ENCODE results near the gene TBC1D3I.
"Not testable (repeated sequence)": the region's sequence is repeated elsewhere in the genome, so short reads cannot be mapped to it uniquely, and the experiment has no call there.

Gene TBC1D3I

DNA sequence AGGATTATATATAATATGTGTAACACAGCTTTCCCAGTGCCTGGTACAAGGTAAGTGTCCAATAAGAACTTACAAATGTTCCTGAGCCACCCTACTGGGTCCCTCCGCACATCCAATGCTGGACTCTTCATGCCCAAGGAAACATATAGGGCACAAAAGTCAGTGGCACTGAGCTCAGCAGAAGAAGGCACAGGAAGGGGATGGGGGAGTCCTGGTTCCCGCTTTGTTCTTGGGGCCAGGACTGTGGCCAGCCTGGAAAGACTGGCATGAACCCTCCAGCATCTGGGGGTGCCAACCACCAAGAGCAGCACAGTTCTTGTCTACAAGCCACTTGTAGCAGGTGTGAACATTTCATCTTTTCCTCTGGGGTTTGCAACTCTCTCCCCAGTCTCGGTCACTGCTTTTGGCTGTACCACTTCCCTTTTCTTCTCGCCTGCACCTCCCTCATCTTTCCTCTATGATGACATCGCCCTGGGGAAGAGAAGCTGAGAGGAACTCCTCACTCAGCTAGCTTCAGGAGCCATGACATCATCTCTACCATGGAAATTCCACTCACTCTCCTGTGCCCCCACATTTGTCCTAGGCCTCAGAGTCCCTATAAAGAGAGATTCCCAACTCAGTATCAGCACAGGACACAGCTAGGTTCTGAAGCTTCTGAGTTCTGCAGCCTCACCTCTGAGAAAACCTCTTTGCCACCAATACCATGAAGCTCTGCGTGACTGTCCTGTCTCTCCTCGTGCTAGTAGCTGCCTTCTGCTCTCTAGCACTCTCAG lies 53.7 kb downstream of the TBC1D3I start, which contains the start of gene CCL4L2:
CCL4L2 (plus strand) TSS at position 625 of the 773 bp plus-strand sequence.
- not testable (repeated sequence) for ATAC-seq (ENCODE audit: low read depth); H3K27me3 ChIP-seq (ENCODE audit: insufficient read depth, poor library complexity, severe bottlenecking); H3K4me3 ChIP-seq (ENCODE audit: severe bottlenecking); H3K27ac ChIP-seq (ENCODE audit: poor library complexity, severe bottlenecking); H3K4me1 ChIP-seq (ENCODE audit: insufficient read depth, poor library complexity, severe bottlenecking); H3K9me3 ChIP-seq (ENCODE audit: severe bottlenecking); H3K36me3 ChIP-seq (ENCODE audit: low read depth); DNase-seq (ENCODE audit: low spot score)

GRCh38 chr17:36209575-36209974 lies 54.8 kb downstream of the TBC1D3I start:
- Histone ChIP-seq H3K4me3 (ENCODE audit: severe bottlenecking) (no peak overlapping the region), H3K9me3 (ENCODE audit: severe bottlenecking) (no peaks in the 10 kb centered on the region), H3K4me1 (ENCODE audit: insufficient read depth, poor library complexity, severe bottlenecking) (no peaks in the 10 kb centered on the region), H3K36me3 (ENCODE audit: low read depth) (no peaks in the 10 kb centered on the region), H3K27ac (ENCODE audit: poor library complexity, severe bottlenecking) (no peak overlapping the region), H3K27me3 (ENCODE audit: insufficient read depth, poor library complexity, severe bottlenecking) (no peaks in the 10 kb centered on the region)
- DNase-seq (ENCODE audit: low spot score) = no peak
- no peak for ATAC-seq (ENCODE audit: low read depth)
- TF ChIP-seq, protein P1, sequence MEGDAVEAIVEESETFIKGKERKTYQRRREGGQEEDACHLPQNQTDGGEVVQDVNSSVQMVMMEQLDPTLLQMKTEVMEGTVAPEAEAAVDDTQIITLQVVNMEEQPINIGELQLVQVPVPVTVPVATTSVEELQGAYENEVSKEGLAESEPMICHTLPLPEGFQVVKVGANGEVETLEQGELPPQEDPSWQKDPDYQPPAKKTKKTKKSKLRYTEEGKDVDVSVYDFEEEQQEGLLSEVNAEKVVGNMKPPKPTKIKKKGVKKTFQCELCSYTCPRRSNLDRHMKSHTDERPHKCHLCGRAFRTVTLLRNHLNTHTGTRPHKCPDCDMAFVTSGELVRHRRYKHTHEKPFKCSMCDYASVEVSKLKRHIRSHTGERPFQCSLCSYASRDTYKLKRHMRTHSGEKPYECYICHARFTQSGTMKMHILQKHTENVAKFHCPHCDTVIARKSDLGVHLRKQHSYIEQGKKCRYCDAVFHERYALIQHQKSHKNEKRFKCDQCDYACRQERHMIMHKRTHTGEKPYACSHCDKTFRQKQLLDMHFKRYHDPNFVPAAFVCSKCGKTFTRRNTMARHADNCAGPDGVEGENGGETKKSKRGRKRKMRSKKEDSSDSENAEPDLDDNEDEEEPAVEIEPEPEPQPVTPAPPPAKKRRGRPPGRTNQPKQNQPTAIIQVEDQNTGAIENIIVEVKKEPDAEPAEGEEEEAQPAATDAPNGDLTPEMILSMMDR (IDR thresholded peaks at IDR 0.05; ENCODE audit: poor library complexity, severe bottlenecking) = no peak

DNA sequence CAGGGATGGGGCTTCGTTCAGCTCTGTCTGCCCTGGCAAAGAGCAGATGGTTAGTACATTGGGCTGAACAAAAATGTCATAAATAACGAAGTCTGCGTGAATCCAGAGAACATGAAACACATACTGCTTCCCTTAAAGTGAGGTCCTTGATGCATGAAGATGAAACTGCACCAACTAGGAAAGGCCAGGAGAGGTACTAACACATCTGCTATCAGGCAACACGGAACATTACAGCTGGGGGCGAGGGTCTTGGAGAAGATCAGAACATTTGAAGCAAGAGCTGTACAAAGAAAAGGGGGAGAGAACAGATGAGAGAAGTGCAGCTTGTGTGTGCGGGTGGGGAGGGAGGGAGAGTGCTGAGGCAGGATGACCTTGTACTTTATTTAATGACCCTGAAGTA lies 57.0 kb downstream of the TBC1D3I start:
- H3K27me3 ChIP-seq (ENCODE audit: insufficient read depth, poor library complexity, severe bottlenecking); H3K27ac ChIP-seq (ENCODE audit: poor library complexity, severe bottlenecking); H3K36me3 ChIP-seq (ENCODE audit: low read depth); DNase-seq (ENCODE audit: low spot score); H3K9me3 ChIP-seq (ENCODE audit: severe bottlenecking); H3K4me1 ChIP-seq (ENCODE audit: insufficient read depth, poor library complexity, severe bottlenecking); ATAC-seq (ENCODE audit: low read depth); H3K4me3 ChIP-seq (ENCODE audit: severe bottlenecking): not testable (repeated sequence)

DNA sequence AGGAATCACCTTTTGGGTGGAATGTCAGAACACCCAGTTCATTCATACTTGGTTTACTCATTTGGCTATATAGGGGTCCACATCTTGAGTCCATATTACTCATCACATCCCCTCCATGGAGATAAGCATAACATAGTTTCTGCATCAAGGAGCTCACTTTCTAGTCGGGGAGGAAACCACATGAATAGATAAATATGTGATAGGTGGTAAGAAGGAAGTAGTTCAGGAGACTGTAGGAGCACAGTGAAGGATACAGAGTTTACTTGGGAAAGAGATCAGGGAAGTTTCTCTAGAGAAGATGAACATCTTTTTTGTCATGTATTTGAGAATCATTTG lies 57.9 kb downstream of the TBC1D3I start:
- H3K27ac ChIP-seq (ENCODE audit: poor library complexity, severe bottlenecking); H3K27me3 ChIP-seq (ENCODE audit: insufficient read depth, poor library complexity, severe bottlenecking); H3K9me3 ChIP-seq (ENCODE audit: severe bottlenecking); H3K36me3 ChIP-seq (ENCODE audit: low read depth); ATAC-seq (ENCODE audit: low read depth); H3K4me1 ChIP-seq (ENCODE audit: insufficient read depth, poor library complexity, severe bottlenecking); DNase-seq (ENCODE audit: low spot score); H3K4me3 ChIP-seq (ENCODE audit: severe bottlenecking): not testable (repeated sequence)

DNA sequence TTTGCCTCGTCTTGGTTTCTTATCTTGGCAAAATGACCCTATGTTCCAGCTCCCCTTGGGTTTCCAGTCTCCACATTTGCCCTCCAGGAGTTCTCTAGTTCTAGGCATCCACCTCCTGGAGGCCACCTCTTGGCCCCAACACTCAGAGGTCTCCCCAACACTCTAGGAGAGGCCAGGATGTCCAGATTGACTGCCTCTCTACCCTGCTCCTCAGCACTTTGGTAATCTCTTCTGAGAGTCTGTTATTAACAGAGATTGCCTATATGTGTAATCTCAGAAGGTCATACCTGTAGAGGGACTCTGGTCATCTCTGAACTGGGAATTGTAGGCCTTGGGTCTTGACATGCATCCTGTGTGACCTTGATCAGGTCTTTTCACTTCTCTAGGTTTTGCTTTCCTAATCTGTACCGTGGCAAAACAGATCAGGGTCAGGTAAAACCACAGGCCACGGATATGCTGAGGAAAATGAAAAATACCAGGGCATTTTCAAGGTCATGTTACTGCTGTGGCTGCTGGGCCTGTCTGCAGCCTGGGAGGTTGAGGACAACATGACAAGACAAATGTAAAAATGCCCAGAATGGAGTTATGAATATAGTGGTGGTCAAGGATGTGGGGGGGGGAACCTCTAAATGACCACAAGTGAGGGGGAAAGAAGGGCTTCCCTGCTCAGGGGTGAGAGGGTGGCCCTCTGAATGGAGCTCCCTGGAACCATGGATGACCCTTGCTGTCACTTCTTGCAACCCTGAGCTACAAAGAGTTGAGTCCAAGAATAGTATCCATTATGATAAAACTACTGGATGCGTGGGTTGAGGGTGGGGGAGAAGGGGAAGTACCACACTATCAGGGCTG lies 58.5 kb downstream of the TBC1D3I start:
- Histone ChIP-seq H3K4me3 (ENCODE audit: severe bottlenecking) (no peak overlapping the region), H3K36me3 (ENCODE audit: low read depth) (no peaks in the 10 kb centered on the region), H3K9me3 (ENCODE audit: severe bottlenecking) (no peaks in the 10 kb centered on the region), H3K4me1 (ENCODE audit: insufficient read depth, poor library complexity, severe bottlenecking) (no peaks in the 10 kb centered on the region), H3K27ac (ENCODE audit: poor library complexity, severe bottlenecking) (no peak overlapping the region), H3K27me3 (ENCODE audit: insufficient read depth, poor library complexity, severe bottlenecking) (no peaks in the 10 kb centered on the region)
- TF ChIP-seq, protein P1 (IDR thresholded peaks at IDR 0.05; ENCODE audit: poor library complexity, severe bottlenecking) = no peak
- ATAC-seq (ENCODE audit: low read depth) (no peak), DNase-seq (ENCODE audit: low spot score) (no peak)

- ATAC-seq (ENCODE audit: low read depth) (no peak), DNase-seq (ENCODE audit: low spot score) (no peak)
- TF ChIP-seq, protein P1 (IDR thresholded peaks at IDR 0.05; ENCODE audit: poor library complexity, severe bottlenecking) = no peak
- Histone ChIP-seq H3K27ac (ENCODE audit: poor library complexity, severe bottlenecking) (no peak overlapping the region), H3K36me3 (ENCODE audit: low read depth) (no peaks in the 10 kb centered on the region), H3K9me3 (ENCODE audit: severe bottlenecking) (no peaks in the 10 kb centered on the region), H3K4me3 (ENCODE audit: severe bottlenecking) (no peak overlapping the region), H3K4me1 (ENCODE audit: insufficient read depth, poor library complexity, severe bottlenecking) (no peaks in the 10 kb centered on the region), H3K27me3 (ENCODE audit: insufficient read depth, poor library complexity, severe bottlenecking) (no peaks in the 10 kb centered on the region)
Measured at GRCh38 chr17:36204724-36205500, 59.5 kb downstream of the TBC1D3I start.
